GM06990 (cell line): ENCODE measurements around the gene LARP1B.

ENCODE experiments used
- DNase-seq: peaks from one replicate; pipeline ENCODE4 v3.0.0-alpha.2; 2011; ENCODE audit not compliant: insufficient read length; ENCODE audit errors: extremely low read depth
- H3K27me3 ChIP-seq: replicated peaks from 2 replicates; pipeline ENCODE4 v1.6.0; 2011; ENCODE audit warnings: low read length; ENCODE audit not compliant: control insufficient read depth, insufficient read depth
- H3K36me3 ChIP-seq: 2 replicates; pipeline ENCODE4 v1.5.1; 2011; ENCODE audit warnings: low read length; ENCODE audit not compliant: control insufficient read depth, insufficient read depth
- H3K4me3 ChIP-seq: replicated peaks from 2 replicates; pipeline ENCODE4 v1.5.1; 2011; ENCODE audit warnings: low read depth, mild to moderate bottlenecking, control low read depth, low read length
- CTCF ChIP-seq: IDR thresholded peaks from 2 replicates; pipeline ENCODE4 v1.5.1; 2011; ENCODE audit warnings: low read length, control low read depth, mild to moderate bottlenecking, inconsistent platforms; ENCODE audit not compliant: insufficient read depth, poor library complexity, severe bottlenecking

LARP1B gene

GRCh38 chr4:128163177-128164117 lies 102.3 kb downstream of the LARP1B start:
- no peak for DNase-seq
- H3K27me3 ChIP-seq = no peaks in the 10 kb centered on the region
- TF ChIP-seq CTCF = no peak
- no peak overlapping the region for H3K4me3 ChIP-seq
- no peaks in the 10 kb centered on the region for H3K36me3 ChIP-seq

- H3K36me3 ChIP-seq = no peaks in the 10 kb centered on the region
- no peak overlapping the region for H3K4me3 ChIP-seq
- H3K27me3 ChIP-seq = no peaks in the 10 kb centered on the region
- no peak for DNase-seq
- TF ChIP-seq CTCF = no peak
Measured at GRCh38 chr4:128166982-128167381, 105.9 kb downstream of the LARP1B start.

GRCh38 chr4:128168701-128169100 lies 107.6 kb downstream of the LARP1B start:
- no peaks in the 10 kb centered on the region for H3K36me3 ChIP-seq
- H3K4me3 ChIP-seq = no peak overlapping the region
- DNase-seq = no peak
- H3K27me3 ChIP-seq = no peaks in the 10 kb centered on the region
- no peak for TF ChIP-seq CTCF

GRCh38 chr4:128169245-128169644 lies 108.1 kb downstream of the LARP1B start:
- Histone ChIP-seq H3K36me3 (no peaks in the 10 kb centered on the region), H3K27me3 (no peaks in the 10 kb centered on the region), H3K4me3 (no peak overlapping the region)
- DNase-seq = no peak
- TF ChIP-seq CTCF = no peak

- H3K36me3 ChIP-seq = no peaks in the 10 kb centered on the region
- no peak for TF ChIP-seq CTCF
- no peak overlapping the region for H3K4me3 ChIP-seq
- DNase-seq = no peak
- H3K27me3 ChIP-seq = no peaks in the 10 kb centered on the region
Measured at GRCh38 chr4:128176643-128177042, 115.5 kb downstream of the LARP1B start.
